ENCODE measurements around the gene SIGLEC11. TPM values are rescaled to one million over a fixed set of nuclear protein-coding genes. Genes with fewer than 3 reads are reported as not detected.

Gene SIGLEC11
- total RNA-seq, 2 experiments from 2014 or later, result not detected

- peaks cover 8% of the 10 kb centered on the region for H3K27me3 Mint-ChIP-seq
- H3K27ac Mint-ChIP-seq, result no peak overlapping the region
- DNase-seq, result no peak
- ChIA-PET CTCF (interaction anchor here (0.6 to 4.2 kb wide), 8 partner anchors 10 to 907 kb away, joined by 3 to 55 read pairs (median 7); partner anchors contain the start of genes ATF5 and NUP62), POLR2A (no interaction called here)
- no peak for ATAC-seq
- intact Hi-C loops (cut with micrococcal nuclease), result no loop called here
- no peaks in the 10 kb centered on the region for H3K9me3 Mint-ChIP-seq
- H3K36me3 Mint-ChIP-seq (ENCODE audit: low read depth), result no peaks in the 10 kb centered on the region
- H3K4me3 Mint-ChIP-seq, result no peak overlapping the region
- no peak for TF ChIP-seq CTCF (IDR thresholded peaks at IDR 0.05)
- peaks cover 7% of the 10 kb centered on the region for H3K4me1 Mint-ChIP-seq (ENCODE audit: low read depth)
Observed at GRCh38 chr19:49938662-49939061, 22.3 kb downstream of the SIGLEC11 start.

- no peak overlapping the region for H3K27ac Mint-ChIP-seq
- ChIA-PET POLR2A (interaction anchor here (0.9 kb wide), 1 partner anchor 45 kb away, joined by 3 read pairs; no protein-coding TSS in a partner anchor), CTCF (interaction anchor here (0.6 to 4.2 kb wide), 28 partner anchors 9 to 199 kb away, joined by 3 to 55 read pairs (median 4); partner anchors contain the start of genes ATF5 and NUP62)
- DNase-seq, result peak; percentile 84
- no peak overlapping the region for H3K4me3 Mint-ChIP-seq
- H3K27me3 Mint-ChIP-seq, result peaks cover 3% of the 10 kb centered on the region
- intact Hi-C loops (cut with micrococcal nuclease), result no loop called here
- peak; percentile 99 for TF ChIP-seq CTCF (IDR thresholded peaks at IDR 0.05)
- H3K36me3 Mint-ChIP-seq (ENCODE audit: low read depth), result peaks cover 4% of the 10 kb centered on the region
- H3K4me1 Mint-ChIP-seq (ENCODE audit: low read depth), result peaks cover 15% of the 10 kb centered on the region
- H3K9me3 Mint-ChIP-seq, result no peaks in the 10 kb centered on the region
- ATAC-seq, result peak; percentile 80
Observed at GRCh38 chr19:49937750-49938381, 23.1 kb downstream of the SIGLEC11 start.

GRCh38 chr19:49936549-49936948 is 24.4 kb downstream of the SIGLEC11 start:
- ATAC-seq, result no peak
- Mint-ChIP-seq H3K4me1 (ENCODE audit: low read depth) (peaks cover 25% of the 10 kb centered on the region), H3K4me3 (no peak overlapping the region), H3K27ac (no peak overlapping the region), H3K9me3 (no peaks in the 10 kb centered on the region), H3K27me3 (no peaks in the 10 kb centered on the region), H3K36me3 (ENCODE audit: low read depth) (peaks cover 10% of the 10 kb centered on the region)
- TF ChIP-seq CTCF (IDR thresholded peaks at IDR 0.05), result no peak
- CTCF ChIA-PET, result interaction anchor here (1.1 to 4.2 kb wide), 5 partner anchors 8 to 66 kb away, joined by 3 to 55 read pairs (median 14); partner anchors contain the start of genes ATF5 and NUP62
- no peak for DNase-seq
- intact Hi-C loops (cut with micrococcal nuclease), result no loop called here
- POLR2A ChIA-PET, result no interaction called here

GRCh38 chr19:49933643-49934042 is 27.3 kb downstream of the SIGLEC11 start:
- H3K4me3 Mint-ChIP-seq, result no peak overlapping the region
- CTCF ChIA-PET, result interaction anchor here (0.9 kb wide), 1 partner anchor 51 kb away, joined by 4 read pairs; no protein-coding TSS in a partner anchor
- TF ChIP-seq CTCF (IDR thresholded peaks at IDR 0.05), result no peak
- no peak for DNase-seq
- H3K4me1 Mint-ChIP-seq (ENCODE audit: low read depth), result peaks cover 36% of the 10 kb centered on the region
- no peak for ATAC-seq
- peaks cover 4% of the 10 kb centered on the region for H3K9me3 Mint-ChIP-seq
- POLR2A ChIA-PET, result interaction anchor here (0.6 to 1.2 kb wide), 3 partner anchors 17 to 97 kb away, joined by 3 to 4 read pairs (median 3); no protein-coding TSS in a partner anchor
- peaks cover 27% of the 10 kb centered on the region for H3K36me3 Mint-ChIP-seq (ENCODE audit: low read depth)
- no peaks in the 10 kb centered on the region for H3K27me3 Mint-ChIP-seq
- no peak overlapping the region for H3K27ac Mint-ChIP-seq
- intact Hi-C loops (cut with micrococcal nuclease), result loop anchor here (2.0 to 5.0 kb wide), 2 partner anchors 36 to 49 kb away; partner anchors contain the start of gene IL4I1

- intact Hi-C loops (cut with micrococcal nuclease), result loop anchor here (2.0 to 5.0 kb wide), 2 partner anchors 35 to 50 kb away; partner anchors contain the start of gene IL4I1
- CTCF ChIA-PET, result no interaction called here
- ATAC-seq (no peak), DNase-seq (peak; percentile 65)
- no peaks in the 10 kb centered on the region for H3K27me3 Mint-ChIP-seq
- peak overlapping the region; percentile 62 for H3K27ac Mint-ChIP-seq
- TF ChIP-seq CTCF (IDR thresholded peaks at IDR 0.05), result no peak
- peaks cover 4% of the 10 kb centered on the region for H3K9me3 Mint-ChIP-seq
- peak overlapping the region; percentile 34 for H3K4me3 Mint-ChIP-seq
- peaks cover 34% of the 10 kb centered on the region for H3K36me3 Mint-ChIP-seq (ENCODE audit: low read depth)
- peaks cover 38% of the 10 kb centered on the region for H3K4me1 Mint-ChIP-seq (ENCODE audit: low read depth)
- POLR2A ChIA-PET, result interaction anchor here (1.2 kb wide), 1 partner anchor 54 kb away, joined by 4 read pairs; no protein-coding TSS in a partner anchor
Observed at GRCh38 chr19:49932731-49933131, 28.2 kb downstream of the SIGLEC11 start.

Data from activated CD8-positive, alpha-beta T cell treated with anti-CD3 and anti-CD28 coated beads for 36 hours (primary cell).